OCI-LY1 (cell line): Measurements from ENCODE around the gene CEP68.

ENCODE experiments used
- H2AFZ ChIP-seq: fragments of 200-600 bp; sonication (generic), shearing (Covaris generic); 2 replicates; pipeline ENCODE4 v1.6.0; 2014; ENCODE audit warnings: antibody characterized with exemption, mild to moderate bottlenecking, low read length
- H3F3A ChIP-seq: fragments of 200-600 bp; sonication (generic), shearing (Covaris generic); 2 replicates; pipeline ENCODE4 v1.6.0; 2014; ENCODE audit warnings: mild to moderate bottlenecking, antibody characterized with exemption, low read length, moderate library complexity; ENCODE audit not compliant: insufficient read depth
- H3K27ac ChIP-seq: fragments of 200-600 bp; sonication (generic); 2 replicates; pipeline ENCODE4 v1.5.1; 2014; ENCODE audit warnings: low read length, mixed run types, mild to moderate bottlenecking, low read depth; ENCODE audit not compliant: poor library complexity, severe bottlenecking
- H3K27me3 ChIP-seq: fragments of 200-600 bp; sonication (generic); 2 replicates; pipeline ENCODE4 v1.6.0; 2014; ENCODE audit warnings: antibody characterized with exemption, mild to moderate bottlenecking, low read length, moderate library complexity; ENCODE audit not compliant: insufficient read depth
- H3K36me3 ChIP-seq: fragments of 200-600 bp; sonication (generic); 2 replicates; pipeline ENCODE4 v1.6.1; 2014; ENCODE audit warnings: mild to moderate bottlenecking, antibody characterized with exemption, low read length, moderate library complexity, mixed read lengths; ENCODE audit not compliant: insufficient read depth
- H3K4me1 ChIP-seq: fragments of 200-600 bp; sonication (generic); 2 replicates; pipeline ENCODE4 v1.5.1; 2014; ENCODE audit warnings: mild to moderate bottlenecking, low read length, moderate library complexity; ENCODE audit not compliant: insufficient read depth, severe bottlenecking
- H3K4me2 ChIP-seq: fragments of 200-600 bp; sonication (generic), shearing (Covaris generic); 2 replicates; pipeline ENCODE4 v1.6.1; 2014; ENCODE audit warnings: low read length
- H3K4me3 ChIP-seq: fragments of 200-600 bp; sonication (generic); 2 replicates; pipeline ENCODE4 v1.5.1; 2014; ENCODE audit warnings: low read length, low read depth, mild to moderate bottlenecking, mixed read lengths; ENCODE audit not compliant: poor library complexity, severe bottlenecking
- H3K79me2 ChIP-seq: fragments of 200-600 bp; shearing (Covaris generic); 2 replicates; pipeline ENCODE4 v1.6.1; 2016; ENCODE audit warnings: mixed run types, low read length, mixed read lengths; ENCODE audit not compliant: insufficient read depth
- H3K9ac ChIP-seq: fragments of 200-600 bp; sonication (generic), shearing (Covaris generic); 2 replicates; pipeline ENCODE4 v1.6.1; 2014; ENCODE audit warnings: mild to moderate bottlenecking, low read length, mixed read lengths
- H3K9me2 ChIP-seq: fragments of 200-600 bp; sonication (generic), shearing (Covaris generic); 2 replicates; pipeline ENCODE4 v1.6.1; 2014; ENCODE audit warnings: low read depth, mild to moderate bottlenecking, low read length, mixed read lengths
- H3K9me3 ChIP-seq: fragments of 200-600 bp; shearing (Covaris generic); 2 replicates; pipeline ENCODE4 v1.6.1; 2014; ENCODE audit warnings: low read length, mixed read lengths
- H4K20me1 ChIP-seq: fragments of 200-600 bp; sonication (generic), shearing (Covaris generic); 2 replicates; pipeline ENCODE4 v1.6.0; 2016; ENCODE audit warnings: mild to moderate bottlenecking, low read length; ENCODE audit not compliant: insufficient read depth
- CTCF ChIP-seq: fragments of 200-600 bp; sonication (generic), shearing (Covaris generic); IDR thresholded peaks from 2 replicates; pipeline ENCODE4 v1.5.1; 2017; ENCODE audit warnings: mild to moderate bottlenecking, antibody characterized with exemption, low read length, moderate library complexity, mixed read lengths
- EZH2 ChIP-seq: fragments of 200-600 bp; sonication (generic), shearing (Covaris generic); IDR thresholded peaks from 2 replicates; pipeline ENCODE4 v1.8.0; 2017; ENCODE audit warnings: borderline replicate concordance, mixed run types, mild to moderate bottlenecking, antibody characterized with exemption, low read length, moderate library complexity, mixed read lengths

The CEP68 gene

DNA sequence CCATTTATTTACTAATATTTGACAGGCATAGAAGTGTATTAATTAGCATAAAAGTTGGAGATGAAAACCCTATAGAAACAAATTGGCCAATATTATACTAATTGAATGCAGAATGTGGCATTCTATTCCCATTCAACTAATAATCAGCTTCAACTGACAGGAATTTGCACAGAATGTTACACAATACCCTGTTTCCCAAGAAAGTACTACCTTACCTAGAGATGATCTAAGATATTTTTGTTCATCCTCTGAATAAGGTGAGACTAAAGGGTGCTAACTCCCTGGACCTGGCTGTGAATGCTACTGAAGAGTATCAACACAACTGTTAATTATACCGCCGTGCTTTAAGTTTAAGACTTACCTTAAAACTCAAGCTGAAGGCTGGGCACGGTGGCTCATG, 28.9 kb downstream of the CEP68 start:
- H3K9me2 ChIP-seq: no peaks in the 10 kb centered on the region
- H3K27ac ChIP-seq: no peak overlapping the region
- no peak overlapping the region for H3K4me2 ChIP-seq
- H3K4me1 ChIP-seq: no peaks in the 10 kb centered on the region
- no peaks in the 10 kb centered on the region for H3K79me2 ChIP-seq
- peaks cover 90% of the 10 kb centered on the region for H3K36me3 ChIP-seq
- no peak overlapping the region for H3K4me3 ChIP-seq
- H3K9ac ChIP-seq: no peak overlapping the region
- H3K9me3 ChIP-seq: no peaks in the 10 kb centered on the region
- no peak for TF ChIP-seq EZH2
- no peak overlapping the region for H2AFZ ChIP-seq
- no peaks in the 10 kb centered on the region for H3F3A ChIP-seq
- no peaks in the 10 kb centered on the region for H3K27me3 ChIP-seq
- no peaks in the 10 kb centered on the region for H4K20me1 ChIP-seq

DNA sequence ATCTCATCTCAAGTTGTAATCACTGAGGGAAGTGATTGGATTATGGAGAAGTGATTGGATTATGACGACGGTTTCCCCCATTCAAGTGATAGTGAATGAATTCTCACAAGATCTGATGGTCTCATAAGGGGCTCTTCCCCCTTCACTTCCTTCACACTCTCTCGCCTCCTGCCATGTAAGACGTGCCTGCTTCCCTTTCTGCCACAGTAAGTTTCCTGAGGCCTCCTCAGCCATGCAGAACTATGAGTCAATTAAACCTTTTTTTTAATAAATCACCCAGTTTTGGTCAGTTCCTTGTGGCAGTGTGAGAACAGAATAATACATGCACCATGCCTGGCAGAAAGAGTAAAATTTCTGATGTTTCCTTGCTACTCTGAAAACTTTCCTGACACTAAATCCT, 36.6 kb downstream of the CEP68 start:
- no peaks in the 10 kb centered on the region for H3K27me3 ChIP-seq
- no peak overlapping the region for H3K27ac ChIP-seq
- no peak overlapping the region for H2AFZ ChIP-seq
- no peaks in the 10 kb centered on the region for H3F3A ChIP-seq
- H3K9ac ChIP-seq: no peak overlapping the region
- H3K36me3 ChIP-seq: peaks cover 99% of the 10 kb centered on the region
- no peak overlapping the region for H3K4me2 ChIP-seq
- H3K4me3 ChIP-seq: no peak overlapping the region
- H4K20me1 ChIP-seq: no peaks in the 10 kb centered on the region
- H3K9me2 ChIP-seq: no peaks in the 10 kb centered on the region
- no peaks in the 10 kb centered on the region for H3K9me3 ChIP-seq
- 0 out of 2 replicates have a peak, but pooled peaks cover 4% of the 10 kb centered on the region for H3K79me2 ChIP-seq
- no peaks in the 10 kb centered on the region for H3K4me1 ChIP-seq
- TF ChIP-seq CTCF: no peak
- TF ChIP-seq EZH2: no peak

- no peaks in the 10 kb centered on the region for H3F3A ChIP-seq
- no peaks in the 10 kb centered on the region for H3K4me1 ChIP-seq
- no peaks in the 10 kb centered on the region for H3K27me3 ChIP-seq
- H4K20me1 ChIP-seq: no peaks in the 10 kb centered on the region
- H3K4me2 ChIP-seq: no peak overlapping the region
- H3K27ac ChIP-seq: no peak overlapping the region
- no peak overlapping the region for H3K9ac ChIP-seq
- H3K9me3 ChIP-seq: no peaks in the 10 kb centered on the region
- H3K79me2 ChIP-seq: 0 out of 2 replicates have a peak, but pooled peaks cover 4% of the 10 kb centered on the region
- H2AFZ ChIP-seq: no peak overlapping the region
- no peaks in the 10 kb centered on the region for H3K9me2 ChIP-seq
- TF ChIP-seq CTCF (no peak), EZH2 (no peak)
- no peak overlapping the region for H3K4me3 ChIP-seq
- H3K36me3 ChIP-seq: peaks cover 98% of the 10 kb centered on the region
Observed at GRCh38 chr2:65093211-65093610, 37.0 kb downstream of the CEP68 start.

GRCh38 chr2:65096948-65097347, 40.7 kb downstream of the CEP68 start:
- Histone ChIP-seq H4K20me1 (no peaks in the 10 kb centered on the region), H3F3A (no peaks in the 10 kb centered on the region), H3K4me1 (no peaks in the 10 kb centered on the region), H3K4me3 (no peak overlapping the region), H2AFZ (no peak overlapping the region), H3K9me3 (no peaks in the 10 kb centered on the region), H3K27ac (no peak overlapping the region), H3K36me3 (peaks cover 87% of the 10 kb centered on the region), H3K27me3 (no peaks in the 10 kb centered on the region), H3K79me2 (0 out of 2 replicates have a peak, but pooled peaks cover 4% of the 10 kb centered on the region), H3K4me2 (no peak overlapping the region), H3K9ac (no peak overlapping the region), H3K9me2 (no peaks in the 10 kb centered on the region)
- TF ChIP-seq EZH2 (no peak), CTCF (no peak)
